DOHH2 (cell line): ENCODE measurements around the gene CATSPERZ.

Experiments
- H3F3A ChIP-seq: fragments of 200-600 bp; sonication (generic), shearing (Covaris generic); 2 replicates; pipeline ENCODE4 v1.6.0; 2016; ENCODE audit warnings: antibody characterized with exemption, mild to moderate bottlenecking; ENCODE audit not compliant: control insufficient read depth, insufficient read depth
- H3K27ac ChIP-seq: fragments of 200-600 bp; sonication (generic); 2 replicates; pipeline ENCODE4 v1.5.1; 2014; ENCODE audit warnings: low read depth, mild to moderate bottlenecking, low read length, moderate library complexity
- H3K27me3 ChIP-seq: fragments of 200-600 bp; sonication (generic); 2 replicates; pipeline ENCODE4 v1.6.1; 2014; ENCODE audit warnings: mild to moderate bottlenecking, low read length, mixed read lengths; ENCODE audit not compliant: control insufficient read depth
- H3K36me3 ChIP-seq: fragments of 200-600 bp; sonication (generic); 2 replicates; pipeline ENCODE4 v1.6.1; 2014; ENCODE audit warnings: mild to moderate bottlenecking, low read length, moderate library complexity, mixed read lengths; ENCODE audit not compliant: control insufficient read depth
- H3K4me1 ChIP-seq: fragments of 200-600 bp; sonication (generic); 2 replicates; pipeline ENCODE4 v1.6.1; 2014; ENCODE audit warnings: mild to moderate bottlenecking, low read length, mixed read lengths; ENCODE audit not compliant: control insufficient read depth
- H3K4me2 ChIP-seq: fragments of 200-600 bp; sonication (generic); 2 replicates; pipeline ENCODE4 v1.6.0; 2014; ENCODE audit warnings: mild to moderate bottlenecking, low read length, moderate library complexity
- H3K4me3 ChIP-seq: fragments of 200-600 bp; sonication (generic); 2 replicates; pipeline ENCODE4 v1.5.1; 2014; ENCODE audit warnings: mild to moderate bottlenecking, low read length, mixed read lengths
- H3K79me2 ChIP-seq: fragments of 200-600 bp; sonication (generic); 2 replicates; pipeline ENCODE4 v1.6.1; 2014; ENCODE audit warnings: mild to moderate bottlenecking, low read length, mixed read lengths; ENCODE audit not compliant: control insufficient read depth
- H3K9me2 ChIP-seq: fragments of 200-600 bp; sonication (generic); replicated peaks from 2 replicates; pipeline ENCODE4 v1.6.1; 2014; ENCODE audit warnings: mild to moderate bottlenecking, low read length, mixed read lengths; ENCODE audit not compliant: control insufficient read depth
- H3K9me3 ChIP-seq: fragments of 200-600 bp; sonication (generic); 2 replicates; pipeline ENCODE4 v1.6.1; 2014; ENCODE audit warnings: antibody characterized with exemption, low read length, mixed read lengths; ENCODE audit not compliant: control insufficient read depth, insufficient read depth
- H4K20me1 ChIP-seq: fragments of 200-600 bp; sonication (generic); 2 replicates; pipeline ENCODE4 v1.6.0; 2014; ENCODE audit warnings: low read depth, mild to moderate bottlenecking, antibody characterized with exemption, low read length, moderate library complexity; ENCODE audit not compliant: control insufficient read depth, insufficient read depth
- CTCF ChIP-seq: fragments of 200-600 bp; sonication (generic); IDR thresholded peaks from one replicate; pipeline ENCODE4 v1.5.1; 2014; ENCODE audit warnings: antibody characterized with exemption, mild to moderate bottlenecking, low read depth, low read length; ENCODE audit not compliant: poor library complexity, severe bottlenecking
- EZH2phosphoT487 ChIP-seq: fragments of 200-600 bp; sonication (generic); IDR thresholded peaks from 2 replicates; pipeline ENCODE4 v1.6.1; 2017; ENCODE audit warnings: borderline replicate concordance, mild to moderate bottlenecking, antibody characterized with exemption, low read length, moderate library complexity, mixed read lengths

The CATSPERZ gene

GRCh38 chr11:64299847-64300648 lies at the start of gene CATSPERZ:
CATSPERZ (plus strand) TSS chr11:64300358; CDS start chr11:64300411, 53 bp downstream.
- Histone ChIP-seq H3K27ac (no peak within 1 kb of the TSS), H3K4me2 (peak within 1 kb of the TSS; percentile 78), H3K9me3 (no peaks in the 10 kb centered on the region), H3K4me1 (peaks cover 27% of the 10 kb centered on the region), H3K27me3 (peaks cover 58% of the 10 kb centered on the region), H3K9me2 (no peaks in the 10 kb centered on the region), H3F3A (no peaks in the 10 kb centered on the region; the same call in 1 of the 2 replicates), H3K79me2 (no peaks in the 10 kb centered on the region), H4K20me1 (no peaks in the 10 kb centered on the region), H3K4me3 (peak within 1 kb of the TSS; percentile 60), H3K36me3 (peaks cover 4% of the 10 kb centered on the region; the same call in 1 of the 2 replicates)
- TF ChIP-seq EZH2phosphoT487, result peak; percentile 89; the same call in 1 of the 2 replicates
- TF ChIP-seq CTCF, result no peak

- Histone ChIP-seq H3K27ac (no peak overlapping the region), H4K20me1 (peaks cover 5% of the 10 kb centered on the region; the same call in 1 of the 2 replicates), H3K4me2 (peak overlapping the region; percentile 92), H3K4me1 (peaks cover 44% of the 10 kb centered on the region), H3K36me3 (peaks cover 15% of the 10 kb centered on the region), H3K9me3 (no peaks in the 10 kb centered on the region), H3K4me3 (peak overlapping the region; percentile 95), H3K9me2 (no peaks in the 10 kb centered on the region), H3K27me3 (no peaks in the 10 kb centered on the region), H3F3A (peaks cover 16% of the 10 kb centered on the region), H3K79me2 (peaks cover 24% of the 10 kb centered on the region)
- TF ChIP-seq EZH2phosphoT487 (no peak), CTCF (no peak)
Observed at GRCh38 chr11:64250415-64251015, 49.6 kb upstream of the CATSPERZ start.

GRCh38 chr11:64251016-64251752 lies 49.0 kb upstream of the CATSPERZ start, which contains the start of gene PLCB3:
PLCB3 (plus strand) TSS chr11:64251530; CDS start chr11:64251650, 120 bp downstream.
- H3K4me1 ChIP-seq, result peaks cover 42% of the 10 kb centered on the region
- H3K27ac ChIP-seq, result peak within 1 kb of the TSS; percentile 5; the same call in 1 of the 2 replicates

More at GRCh38 chr11:64251016-64251752, 49.0 kb upstream of the CATSPERZ start, which contains the start of gene PLCB3:
- H3K4me2 ChIP-seq, result peak within 1 kb of the TSS; percentile 97
- peaks cover 16% of the 10 kb centered on the region for H3F3A ChIP-seq
- H3K79me2 ChIP-seq, result peaks cover 17% of the 10 kb centered on the region
- H3K36me3 ChIP-seq, result peaks cover 14% of the 10 kb centered on the region
- no peaks in the 10 kb centered on the region for H3K9me3 ChIP-seq
- TF ChIP-seq EZH2phosphoT487 (no peak), CTCF (peak; percentile 66)
- H3K4me3 ChIP-seq, result peak within 1 kb of the TSS; percentile 95
- H3K9me2 ChIP-seq, result no peaks in the 10 kb centered on the region
- no peaks in the 10 kb centered on the region for H3K27me3 ChIP-seq
- peaks cover 5% of the 10 kb centered on the region; the same call in 1 of the 2 replicates for H4K20me1 ChIP-seq
